ENCODE results near the gene EHMT2. TPM values are rescaled to one million over a fixed set of nuclear protein-coding genes. Genes with fewer than 3 reads are reported as not detected.

EHMT2 gene
- total and polyA plus RNA-seq, 2 of the 13 experiments (the other 11 are each of a cell fraction or from before 2014, with no cell fraction given), result 55.2 to 69.2 TPM

GRCh38 chr6:31927863-31928671 is 30.6 kb upstream of the EHMT2 start (continued):
- TF ChIP-seq AHDC1 (CRISPR knock-in tag; IDR thresholded peaks at IDR 0.05; ENCODE audit: borderline replicate concordance), result no peak
- TF ChIP-seq ZMYM2 (CRISPR knock-in tag; IDR thresholded peaks at IDR 0.05), result no peak
- no peak for TF ChIP-seq LBX2 (CRISPR knock-in tag; IDR thresholded peaks at IDR 0.05; ENCODE audit: borderline replicate concordance)
- TF ChIP-seq RAD51 (IDR thresholded peaks at IDR 0.05; ENCODE audit: borderline replicate concordance), result no peak
- no peak for TF ChIP-seq TCF7L2 (IDR thresholded peaks at IDR 0.05; ENCODE audit: low read depth, low read length)
- TF ChIP-seq ZNF546 (CRISPR knock-in tag; conservative IDR thresholded peaks at IDR 0.05), result 0 out of 2 replicates have a peak, but pooled peaks have one; percentile 4
- no peak for TF ChIP-seq ZNF605 (CRISPR knock-in tag; IDR thresholded peaks at IDR 0.05)
- no peak for TF ChIP-seq SKIL (CRISPR knock-in tag; IDR thresholded peaks at IDR 0.05; ENCODE audit: borderline replicate concordance)
- no peak for TF ChIP-seq KLF6 (CRISPR knock-in tag; IDR thresholded peaks at IDR 0.05)
- no peak for TF ChIP-seq FOXJ3 (CRISPR knock-in tag; IDR thresholded peaks at IDR 0.05; ENCODE audit: borderline replicate concordance)
- TF ChIP-seq FOXC1 (CRISPR knock-in tag; IDR thresholded peaks at IDR 0.05; ENCODE audit: borderline replicate concordance), result peak; percentile 13; the same call in 1 of the 2 replicates
- no peak for TF ChIP-seq SIX1 (CRISPR knock-in tag; IDR thresholded peaks at IDR 0.05; ENCODE audit: borderline replicate concordance)
- TF ChIP-seq ZNF234 (CRISPR knock-in tag; conservative IDR thresholded peaks at IDR 0.05), result no peak
- no peak for TF ChIP-seq TP53 (CRISPR knock-in tag; conservative IDR thresholded peaks at IDR 0.05)
- TF ChIP-seq ZNF274 (CRISPR knock-in tag; IDR thresholded peaks at IDR 0.05), result peak; percentile 56; the same call in 1 of the 2 replicates
- no peak for TF ChIP-seq ZNF567 (CRISPR knock-in tag; IDR thresholded peaks at IDR 0.05; ENCODE audit: borderline replicate concordance)
- TF ChIP-seq DR1 (CRISPR knock-in tag; IDR thresholded peaks at IDR 0.05), result no peak
- no peak for TF ChIP-seq CREM (IDR thresholded peaks at IDR 0.05)
- no peak for TF ChIP-seq CREM (CRISPR knock-in tag; IDR thresholded peaks at IDR 0.05)

Data from HepG2 (cell line).